H9 (cell line): ENCODE data around the gene KRT6A. TPM values are rescaled to one million over a fixed set of nuclear protein-coding genes. Genes with fewer than 3 reads are reported as not detected.

Experiments
- DNase-seq: peaks from one replicate; pipeline ENCODE4 v3.0.0-alpha.2; 2017
- H2AFZ ChIP-seq: one replicate; pipeline ENCODE4 v1.6.1; 2013; ENCODE audit warnings: mild to moderate bottlenecking, low read length, control low read depth, moderate library complexity
- H2AK5ac ChIP-seq: 2 replicates; pipeline ENCODE4 v1.6.1; 2013; ENCODE audit warnings: low read length, control low read depth, mixed read lengths; ENCODE audit not compliant: insufficient read length
- H2BK120ac ChIP-seq: one replicate; pipeline ENCODE4 v1.6.1; 2013; ENCODE audit warnings: low read depth, mild to moderate bottlenecking, low read length, control low read depth, inconsistent platforms; ENCODE audit not compliant: poor library complexity, severe bottlenecking
- H2BK12ac ChIP-seq: 2 replicates; pipeline ENCODE4 v1.6.1; 2013; ENCODE audit warnings: low read length, control low read depth, mixed read lengths, low read depth; ENCODE audit not compliant: insufficient read length
- H2BK15ac ChIP-seq: 2 replicates; pipeline ENCODE4 v1.6.1; 2013; ENCODE audit warnings: low read depth, low read length, control low read depth
- H2BK20ac ChIP-seq: one replicate; pipeline ENCODE4 v1.6.1; 2013; ENCODE audit warnings: low read depth, mild to moderate bottlenecking, low read length, control low read depth, inconsistent platforms; ENCODE audit not compliant: poor library complexity, severe bottlenecking
- H2BK5ac ChIP-seq: 2 replicates; pipeline ENCODE4 v1.6.1; 2013; ENCODE audit warnings: low read length, control low read depth, mixed read lengths; ENCODE audit not compliant: insufficient read length
- H3K14ac ChIP-seq: 2 replicates; pipeline ENCODE4 v1.6.1; 2013; ENCODE audit warnings: low read length, control low read depth; ENCODE audit not compliant: insufficient read depth
- H3K18ac ChIP-seq: 2 replicates; pipeline ENCODE4 v1.6.1; 2013; ENCODE audit warnings: low read depth, mild to moderate bottlenecking, mixed read lengths, low read length, control low read depth; ENCODE audit not compliant: insufficient read length
- H3K23ac ChIP-seq: 2 replicates; pipeline ENCODE4 v1.6.1; 2013; ENCODE audit warnings: low read length, control low read depth, mixed read lengths, low read depth; ENCODE audit not compliant: insufficient read length
- H3K23me2 ChIP-seq: 2 replicates; pipeline ENCODE4 v1.6.1; 2013; ENCODE audit warnings: low read depth, mild to moderate bottlenecking, mixed read lengths, low read length, control low read depth; ENCODE audit not compliant: insufficient read length, poor library complexity, severe bottlenecking
- H3K27ac ChIP-seq: 2 replicates; pipeline ENCODE4 v1.5.1; 2013; ENCODE audit warnings: low read length, control low read depth, mixed read lengths, low read depth; ENCODE audit not compliant: insufficient read length
- H3K27me3 ChIP-seq: 2 replicates; pipeline ENCODE4 v1.6.1; 2013; ENCODE audit warnings: low read length, control low read depth, inconsistent platforms; ENCODE audit not compliant: insufficient read depth
- H3K4ac ChIP-seq: 2 replicates; pipeline ENCODE4 v1.6.1; 2013; ENCODE audit warnings: low read depth, mild to moderate bottlenecking, control low read depth, inconsistent platforms, low read length, moderate library complexity
- H3K4me1 ChIP-seq: 2 replicates; pipeline ENCODE4 v1.6.1; 2013; ENCODE audit warnings: low read length, control low read depth, inconsistent platforms; ENCODE audit not compliant: insufficient read depth
- H3K4me2 ChIP-seq: 2 replicates; pipeline ENCODE4 v1.6.1; 2013; ENCODE audit warnings: low read length, control low read depth, mixed read lengths; ENCODE audit not compliant: insufficient read length, insufficient read depth
- H3K56ac ChIP-seq: 2 replicates; pipeline ENCODE4 v1.6.1; 2013; ENCODE audit warnings: low read depth, mild to moderate bottlenecking, mixed read lengths, low read length, control low read depth; ENCODE audit not compliant: insufficient read length
- H3K79me1 ChIP-seq: 2 replicates; pipeline ENCODE4 v1.6.1; 2013; ENCODE audit warnings: low read depth, mild to moderate bottlenecking, moderate library complexity, low read length, control low read depth, inconsistent platforms; ENCODE audit not compliant: insufficient read depth, poor library complexity, severe bottlenecking
- H3K79me2 ChIP-seq: 2 replicates; pipeline ENCODE4 v1.6.1; 2013; ENCODE audit warnings: low read length, control low read depth, inconsistent platforms; ENCODE audit not compliant: insufficient read depth
- H3K9ac ChIP-seq: 2 replicates; pipeline ENCODE4 v1.6.1; 2013; ENCODE audit warnings: low read length, control low read depth, mixed read lengths; ENCODE audit not compliant: insufficient read length; ENCODE audit errors: extremely low read depth
- H3K9me3 ChIP-seq: one replicate; pipeline ENCODE4 v1.6.1; 2013; ENCODE audit warnings: low read depth, low read length, inconsistent platforms; ENCODE audit not compliant: control insufficient read depth
- H3T11ph ChIP-seq: one replicate; pipeline ENCODE4 v1.6.1; 2013; ENCODE audit warnings: mild to moderate bottlenecking, low read length, control low read depth, inconsistent platforms
- H4K20me1 ChIP-seq: one replicate; pipeline ENCODE4 v1.6.1; 2013; ENCODE audit not compliant: control insufficient read depth, insufficient read length, insufficient read depth
- H4K5ac ChIP-seq: 2 replicates; pipeline ENCODE4 v1.6.1; 2013; ENCODE audit warnings: low read depth, mild to moderate bottlenecking, mixed read lengths, low read length, control low read depth; ENCODE audit not compliant: insufficient read length
- H4K8ac ChIP-seq: replicated peaks from 2 replicates; pipeline ENCODE4 v1.6.1; 2013; ENCODE audit warnings: low read length, control low read depth, mixed read lengths, low read depth; ENCODE audit not compliant: insufficient read length
- H4K91ac ChIP-seq: 2 replicates; pipeline ENCODE4 v1.6.1; 2013; ENCODE audit warnings: low read depth, mild to moderate bottlenecking, moderate library complexity, mixed read lengths, low read length, control low read depth; ENCODE audit not compliant: insufficient read length
- H3K27ac Mint-ChIP-seq, 3 experiments: 2 replicates in 2 of 3; 3 replicates in 1 of 3; pipeline ENCODE4 v1.8.0; 2020 to 2021; ENCODE audit warnings: mixed read lengths in 3 of 3, mild to moderate bottlenecking in 1 of 3, moderate library complexity in 1 of 3
- H3K27me3 Mint-ChIP-seq: 2 replicates; pipeline ENCODE4 v1.8.0; 2021; ENCODE audit warnings: low read depth, mild to moderate bottlenecking, moderate library complexity, mixed read lengths
- H3K36me3 Mint-ChIP-seq, 3 experiments: 2 replicates in 2 of 3; 3 replicates in 1 of 3; pipeline ENCODE4 v1.8.0; 2020 to 2021; ENCODE audit warnings: low read depth in 3 of 3, mixed read lengths in 3 of 3; ENCODE audit not compliant: insufficient read depth in 1 of 3
- H3K4me1 Mint-ChIP-seq, 2 experiments: 2 replicates each; pipeline ENCODE4 v1.8.0; 2020; ENCODE audit warnings: mixed read lengths in 2 of 2
- H3K4me3 Mint-ChIP-seq, 2 experiments: 2 replicates in 1 of 2; 3 replicates in 1 of 2; pipeline ENCODE4 v1.8.0; 2020 to 2021; ENCODE audit warnings: mild to moderate bottlenecking in 2 of 2, mixed read lengths in 2 of 2, moderate library complexity in 1 of 2
- H3K9me3 Mint-ChIP-seq, 2 experiments: 2 replicates in 1 of 2; 3 replicates in 1 of 2; pipeline ENCODE4 v1.8.0; 2020; ENCODE audit warnings: mild to moderate bottlenecking in 2 of 2, mixed read lengths in 2 of 2, moderate library complexity in 1 of 2
- CTCF ChIP-seq: fragments of 200-600 bp; sonication (generic); conservative IDR thresholded peaks from 3 replicates; pipeline ENCODE4 v1.8.0; 2021; ENCODE audit warnings: antibody characterized with exemption, mild to moderate bottlenecking
- WGBS: extraction: QIAGEN DNeasy Blood & Tissue Kit; methylation state at CpG from one replicate; pipeline ENCODE4 v1.1.7; 2013; ENCODE audit warnings: missing lambda C conversion rate, low lambda C conversion rate, mixed read lengths; ENCODE audit not compliant: insufficient read length; ENCODE audit errors: extremely low coverage; 5-methylcytosine and 5-hydroxymethylcytosine counted together
- total RNA-seq: library from RNA; stranded (reverse); gene quantifications from 2 replicates; pipeline ENCODE4 v1.2.1, GENCODE V29; 2021

Gene KRT6A
- total RNA-seq, 1 experiment from 2014 or later = not detected

- H4K20me1 ChIP-seq = no peaks in the 10 kb centered on the region
- H4K8ac ChIP-seq = no peak overlapping the region
- H3K9ac ChIP-seq = no peak overlapping the region
- H2BK15ac ChIP-seq = no peak overlapping the region
- H3K27ac ChIP-seq = no peak overlapping the region
- no peak overlapping the region for H3K4me2 ChIP-seq
- no peak overlapping the region for H2AK5ac ChIP-seq
- no peak overlapping the region for H2BK120ac ChIP-seq
- no peak overlapping the region for H3K4ac ChIP-seq
- no peak overlapping the region; a peak in 1 of 5 replicates for H3K4me3 Mint-ChIP-seq
- H4K5ac ChIP-seq = no peak overlapping the region
- no peak overlapping the region for H3K27ac Mint-ChIP-seq
- no peak overlapping the region for H2BK5ac ChIP-seq
- no peaks in the 10 kb centered on the region for H3K9me3 ChIP-seq
- no peaks in the 10 kb centered on the region for H3K36me3 Mint-ChIP-seq
- no CpG with 5 or more reads among the region's 4 CpGs for WGBS
- DNase-seq = no peak
- H3K27me3 Mint-ChIP-seq = peaks cover 6% of the 10 kb centered on the region
- no peak overlapping the region for H3K56ac ChIP-seq
- H2AFZ ChIP-seq = no peak overlapping the region
- H3K4me1 ChIP-seq = no peaks in the 10 kb centered on the region
- H2BK12ac ChIP-seq = no peak overlapping the region
- H3K23ac ChIP-seq = no peak overlapping the region
- no peak for TF ChIP-seq CTCF
- H3K18ac ChIP-seq = no peak overlapping the region
- H3K14ac ChIP-seq = no peak overlapping the region; the same call in 1 of the 2 replicates
- H3K9me3 Mint-ChIP-seq = no peaks in the 10 kb centered on the region
- no peak overlapping the region for H4K91ac ChIP-seq
- H3K4me1 Mint-ChIP-seq = peaks cover 2 to 3% of the 10 kb centered on the region in 2 experiments; a peak in 1 of 4 replicates
- H3K27me3 ChIP-seq = no peaks in the 10 kb centered on the region; the same call in 1 of the 2 replicates
- H3T11ph ChIP-seq = no peak overlapping the region
- no peaks in the 10 kb centered on the region for H3K23me2 ChIP-seq
- no peaks in the 10 kb centered on the region for H3K79me1 ChIP-seq
- H3K79me2 ChIP-seq = no peaks in the 10 kb centered on the region
- no peak overlapping the region for H2BK20ac ChIP-seq
Measured at GRCh38 chr12:52532636-52533035, 39.6 kb upstream of the KRT6A start.
